ENCODE measurements around the gene KCNG3.

KCNG3 gene

DNA sequence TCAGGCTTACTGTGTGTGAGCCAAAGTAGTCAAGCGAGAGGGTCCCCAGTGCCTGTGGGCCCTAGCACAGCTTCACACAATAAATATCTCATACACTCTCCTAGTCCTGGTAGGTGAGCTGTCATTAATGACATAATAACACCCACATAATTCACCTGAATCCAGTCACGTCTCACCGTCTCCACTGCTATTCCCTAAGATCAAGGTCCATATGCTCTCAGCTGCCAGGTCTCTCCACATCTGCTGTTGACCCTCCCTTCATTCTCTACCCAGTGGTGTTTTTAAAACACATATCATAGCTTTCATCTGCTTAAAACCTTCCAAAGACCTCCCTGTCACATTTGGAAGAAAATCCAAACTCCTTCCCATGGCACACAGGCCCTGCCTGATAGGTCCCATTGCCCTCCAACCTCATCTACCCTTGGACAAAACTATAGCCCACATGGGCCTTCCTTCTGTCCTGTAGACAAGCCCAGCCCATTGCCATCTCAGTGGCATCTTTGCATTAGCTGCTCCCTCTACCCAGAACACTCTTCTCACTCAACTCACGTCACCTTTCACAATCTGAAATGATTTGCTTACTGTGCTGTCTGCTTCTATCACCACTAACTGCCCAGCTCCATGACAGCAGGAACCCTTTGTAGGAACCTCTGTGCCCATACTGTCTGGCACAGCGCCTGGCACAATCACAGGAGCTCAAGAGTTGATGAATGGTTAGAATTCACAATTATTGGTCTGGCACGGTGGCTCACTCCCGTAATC lies 7.5 kb downstream of the KCNG3 start:
- DNase-seq (ENCODE audit: low read depth, low spot score) = no peak

DNA sequence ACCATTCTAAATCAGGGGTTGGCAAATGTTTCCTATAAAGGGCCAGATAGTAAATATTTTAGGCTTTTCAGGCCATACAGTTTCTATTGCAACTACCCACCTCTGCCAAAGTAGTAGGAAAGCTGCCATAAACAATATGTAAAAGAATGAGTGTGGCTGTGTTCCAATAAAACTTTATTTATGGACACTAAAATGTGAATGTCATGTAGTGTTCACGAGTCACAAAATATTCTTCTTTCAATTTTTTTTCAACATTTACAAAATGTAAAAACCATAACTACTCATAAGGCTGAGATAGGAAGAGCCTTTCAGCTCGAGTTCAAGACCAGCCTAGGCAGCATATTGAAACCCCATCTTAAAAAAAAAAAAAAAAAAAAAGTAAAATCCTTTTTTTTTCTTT lies 13.4 kb downstream of the KCNG3 start:
- no peak for DNase-seq (ENCODE audit: low read depth, low spot score)

DNA sequence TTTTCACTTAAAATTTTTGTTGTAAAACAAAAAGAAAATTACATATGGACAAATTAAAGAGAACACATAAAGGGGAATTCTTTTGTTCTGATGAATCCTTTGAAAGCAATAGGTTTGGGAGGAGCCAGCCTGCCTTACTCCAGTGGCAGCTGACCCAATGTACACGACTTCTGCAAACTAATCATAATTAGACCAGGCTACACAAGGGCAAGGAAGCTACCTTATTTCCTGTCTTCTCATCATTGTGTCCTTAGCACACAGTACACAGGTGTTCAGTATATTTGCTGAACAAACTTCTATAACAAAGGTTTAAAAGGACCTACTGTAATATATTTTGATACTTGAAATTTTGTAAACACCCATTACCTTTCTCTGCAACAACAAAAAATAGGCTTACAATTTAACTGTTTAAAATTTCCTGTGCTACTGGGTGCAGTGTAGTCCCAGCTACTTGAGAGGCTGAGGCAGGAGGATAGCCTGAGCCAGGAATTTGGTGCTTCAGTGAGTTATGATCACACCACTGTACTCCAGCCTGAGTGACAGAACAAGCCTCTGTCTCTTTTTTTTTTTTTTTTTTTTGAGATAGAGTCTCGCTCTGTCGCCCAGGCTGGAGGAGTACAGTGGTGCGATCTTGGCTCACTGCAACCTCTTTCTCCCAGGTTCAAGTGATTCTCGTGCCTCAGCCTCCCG lies 18.9 kb downstream of the KCNG3 start:
- DNase-seq (ENCODE audit: low read depth, low spot score) = no peak

DNA sequence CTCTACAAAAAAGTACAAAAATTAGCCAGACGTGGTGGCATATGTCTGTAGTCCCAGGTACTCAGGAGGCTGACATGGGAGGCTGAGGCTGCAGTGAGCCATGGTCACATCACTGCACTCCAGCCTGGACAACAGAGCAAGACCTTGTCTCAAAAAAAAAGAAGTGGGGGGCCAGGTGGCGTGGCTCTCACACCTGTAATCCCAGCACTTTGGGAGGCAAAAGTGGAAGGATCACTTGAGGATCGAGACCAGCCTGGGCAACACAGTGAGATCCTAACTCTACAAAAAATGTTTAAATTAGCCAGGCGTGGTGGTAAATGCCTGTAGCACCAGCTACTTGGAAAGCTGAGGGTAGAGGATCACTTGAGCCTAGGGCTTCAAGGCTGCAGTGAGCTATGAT lies 23.1 kb downstream of the KCNG3 start:
- no peak for DNase-seq (ENCODE audit: low read depth, low spot score)

DNA sequence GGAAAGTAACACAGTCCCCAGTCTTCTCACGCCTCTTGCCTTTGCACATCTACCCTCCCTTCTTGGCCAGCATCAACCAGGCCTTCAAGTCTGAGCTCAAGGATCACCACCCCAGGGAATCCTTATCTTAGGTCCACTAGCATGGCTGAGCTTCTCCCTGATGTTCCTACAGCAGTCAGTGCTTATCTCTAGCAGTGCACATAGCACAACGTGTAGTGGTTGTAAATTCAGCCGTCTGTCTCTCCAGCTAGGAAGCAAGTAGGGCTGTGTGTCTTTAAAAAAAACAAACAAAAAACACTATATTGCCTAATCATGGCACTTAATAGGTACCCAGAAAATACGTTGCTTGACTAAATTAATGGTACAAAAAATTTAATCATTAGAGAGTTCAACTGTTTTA lies 29.2 kb downstream of the KCNG3 start:
- DNase-seq (ENCODE audit: low read depth, low spot score) = no peak

DNA sequence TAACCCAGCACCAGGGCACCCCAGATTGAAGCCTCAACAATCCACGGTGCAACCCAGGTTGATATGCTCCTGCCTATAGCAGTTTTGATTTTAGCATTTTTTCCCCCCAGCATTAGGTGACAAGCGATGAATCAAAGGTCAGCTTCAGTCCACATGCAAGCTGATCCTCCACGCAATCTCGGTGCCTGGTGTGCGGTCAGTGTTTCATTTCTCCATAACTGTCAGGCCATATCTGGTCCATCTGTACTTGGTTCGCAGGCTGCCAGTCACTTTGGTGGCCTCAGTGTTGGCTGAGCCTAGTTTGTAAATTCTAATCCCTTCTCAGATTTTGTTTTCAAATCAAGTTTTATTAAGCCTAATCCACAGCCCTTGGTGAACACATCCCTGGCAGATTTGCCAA lies 30.2 kb downstream of the KCNG3 start:
- DNase-seq (ENCODE audit: low read depth, low spot score) = no peak

DNA sequence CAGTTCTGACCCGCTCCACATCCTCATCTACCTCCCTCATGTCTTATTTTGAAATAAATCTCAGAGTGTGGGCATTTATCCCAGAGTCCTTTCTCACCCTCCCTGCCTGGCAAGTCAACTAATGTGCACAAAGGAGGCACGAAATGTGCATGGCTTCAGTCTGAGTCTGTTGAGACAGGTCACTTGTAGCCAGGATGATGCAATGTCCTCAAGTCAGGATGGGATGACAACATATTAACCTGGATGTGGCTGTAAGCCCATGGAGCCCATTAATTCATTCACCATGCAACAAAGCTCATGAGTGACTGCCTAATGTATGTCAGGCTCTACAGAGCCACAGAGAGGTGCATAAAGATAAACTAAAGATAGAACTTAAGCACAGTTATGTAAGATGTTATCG lies 34.5 kb downstream of the KCNG3 start:
- DNase-seq (ENCODE audit: low read depth, low spot score) = no peak

DNA sequence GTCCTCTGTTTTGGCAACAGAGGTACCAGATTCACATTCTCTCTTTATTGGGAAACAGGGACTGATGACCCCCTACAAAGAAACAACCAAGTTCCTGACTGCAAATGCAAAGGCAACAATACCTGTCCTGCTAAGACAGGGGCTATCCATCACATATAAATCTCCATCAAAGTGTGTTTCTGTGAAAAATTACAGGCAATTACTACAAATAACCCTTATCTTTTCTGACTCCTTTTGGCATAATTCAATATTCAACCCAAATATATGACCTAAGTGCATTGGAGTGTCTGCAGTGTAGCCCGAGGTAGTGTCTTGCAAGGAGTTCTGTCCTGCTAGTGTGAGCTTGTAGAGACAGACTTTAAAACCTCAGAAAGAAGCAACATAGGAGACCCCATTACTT lies 35.4 kb downstream of the KCNG3 start:
- DNase-seq (ENCODE audit: low read depth, low spot score) = no peak

DNA sequence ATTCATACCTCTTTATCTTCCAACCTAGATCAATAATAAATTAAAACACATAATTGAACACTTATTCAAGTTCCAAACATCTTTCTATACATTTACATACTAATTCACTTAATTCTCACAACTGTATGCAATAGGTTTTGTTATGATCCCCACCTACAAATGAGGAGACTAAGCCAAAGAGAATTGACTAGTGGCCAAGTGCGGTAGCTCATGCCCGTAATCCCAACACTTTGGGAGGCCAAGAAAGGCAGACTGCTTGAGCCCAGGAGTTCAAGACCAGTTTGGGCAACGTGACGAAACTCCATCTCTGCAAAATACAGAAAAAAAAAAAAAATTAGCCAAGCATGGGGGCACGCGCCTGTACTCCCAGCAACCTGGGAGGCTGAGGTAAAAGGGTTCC lies 36.8 kb downstream of the KCNG3 start:
- DNase-seq (ENCODE audit: low read depth, low spot score) = no peak

DNA sequence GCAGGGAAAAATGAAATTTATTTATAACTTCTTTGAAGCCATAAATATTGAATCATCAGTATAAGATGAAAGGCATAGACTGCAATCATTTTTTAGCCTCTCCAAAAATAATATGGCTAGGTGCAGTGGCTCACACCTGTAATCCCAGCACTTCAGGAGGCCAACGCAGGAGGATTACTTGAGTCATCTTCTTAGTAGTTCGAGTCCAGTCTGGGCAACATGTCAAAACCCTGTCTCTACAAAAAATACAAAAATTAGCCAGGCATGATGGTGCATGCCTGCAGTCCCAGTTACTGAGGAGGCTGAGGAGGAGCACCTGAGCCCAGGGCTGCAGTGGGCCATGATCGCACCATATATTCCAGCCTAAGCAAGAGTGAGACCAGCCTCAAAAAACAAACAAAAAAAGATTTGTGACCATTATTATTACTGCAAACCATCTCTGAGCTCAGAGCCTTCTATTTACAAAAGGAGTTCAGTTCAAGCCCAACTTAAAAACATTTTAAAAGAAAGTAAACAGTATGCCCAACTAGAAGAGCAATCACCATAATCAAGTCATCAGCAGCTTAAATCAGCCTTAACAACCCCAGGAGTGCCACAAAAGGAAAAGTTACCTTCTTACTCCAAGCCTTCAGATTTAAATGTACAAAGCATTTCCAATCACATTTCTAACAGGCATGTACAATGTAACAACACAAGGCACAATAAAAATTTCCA lies 37.5 kb downstream of the KCNG3 start:
- DNase-seq (ENCODE audit: low read depth, low spot score) = no peak

DNA sequence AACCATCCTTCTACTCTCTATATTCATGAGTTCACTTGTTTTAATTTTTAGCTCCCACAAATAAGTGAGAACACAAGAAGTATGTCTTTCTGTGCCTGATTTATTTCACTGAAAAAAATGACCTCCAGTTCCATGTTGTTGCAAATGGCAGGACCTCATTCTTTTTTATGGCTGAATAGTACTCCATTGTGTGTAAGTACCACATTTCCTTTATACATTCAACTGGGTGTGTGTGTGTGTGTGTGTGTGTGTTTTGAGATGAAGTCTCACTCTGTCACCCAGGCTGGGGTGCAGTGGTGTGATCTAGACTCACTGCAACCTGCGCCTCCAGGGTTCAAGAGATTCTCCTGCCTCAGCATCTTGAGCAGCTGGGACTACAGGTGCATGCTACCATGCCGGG lies 41.2 kb downstream of the KCNG3 start:
- DNase-seq (ENCODE audit: low read depth, low spot score) = no peak

DNA sequence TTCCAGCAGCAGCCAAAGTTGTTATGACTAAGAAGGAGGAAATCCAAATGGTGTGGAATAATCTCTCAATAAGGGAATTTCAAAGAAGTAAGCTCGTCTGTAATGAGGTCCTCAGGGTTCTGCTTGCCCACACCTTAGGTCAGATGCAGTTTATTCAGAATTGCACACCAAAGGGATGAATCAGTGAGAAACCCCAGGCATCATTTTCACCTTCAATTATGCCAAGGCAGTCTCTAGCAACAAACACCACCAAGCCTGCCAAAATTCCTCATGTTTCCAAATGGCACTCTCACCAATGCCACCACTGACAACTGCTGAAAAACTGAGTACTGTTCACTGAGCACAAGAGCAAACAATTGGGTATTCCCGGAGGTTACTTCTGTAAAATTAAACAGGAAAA lies 43.6 kb downstream of the KCNG3 start:
- peak; percentile 88 for DNase-seq (ENCODE audit: low read depth, low spot score)

DNA sequence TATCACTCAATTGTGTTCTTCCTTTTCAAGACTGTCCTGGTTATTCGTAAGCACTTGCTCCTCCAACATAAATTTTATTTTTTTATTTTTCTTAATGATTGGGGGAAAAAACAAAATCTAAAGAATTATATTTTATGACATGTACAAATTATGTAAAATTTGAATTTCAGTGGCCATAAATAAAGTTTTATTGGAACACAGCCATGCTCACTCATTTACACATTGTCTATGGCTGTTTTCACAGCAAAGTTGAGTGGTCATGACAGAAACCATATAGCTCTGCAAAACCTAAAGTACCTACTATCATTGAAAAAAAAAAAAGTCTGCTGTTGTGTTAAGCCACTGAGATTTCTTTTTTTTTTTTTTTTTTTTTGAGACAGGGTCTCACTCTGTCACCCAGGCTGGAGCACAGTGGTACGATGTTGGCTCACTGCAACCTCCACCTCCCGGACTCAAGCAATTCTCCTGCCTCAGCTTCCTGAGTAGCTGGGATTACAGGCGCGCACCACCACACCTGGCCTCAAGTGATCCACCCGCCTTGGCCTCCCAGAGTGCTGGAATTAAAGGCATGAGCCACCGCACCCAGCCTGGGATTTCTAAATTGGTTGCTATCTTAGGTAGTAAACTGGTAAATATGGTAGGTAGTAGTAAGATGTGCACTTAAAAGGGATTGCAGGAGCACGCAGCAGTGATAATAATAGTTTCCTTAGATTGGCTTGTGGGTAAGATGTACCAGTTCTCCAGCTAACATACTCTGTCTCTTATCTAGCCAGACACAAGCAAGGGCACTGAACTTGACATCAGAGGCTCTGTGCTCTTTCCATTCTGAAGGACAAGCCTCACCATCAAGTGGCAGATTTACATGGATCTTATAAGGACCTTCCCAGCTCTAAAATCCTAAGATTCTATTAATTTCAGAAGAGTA lies 44.4 kb downstream of the KCNG3 start:
- DNase-seq (ENCODE audit: low read depth, low spot score) = no peak

DNA sequence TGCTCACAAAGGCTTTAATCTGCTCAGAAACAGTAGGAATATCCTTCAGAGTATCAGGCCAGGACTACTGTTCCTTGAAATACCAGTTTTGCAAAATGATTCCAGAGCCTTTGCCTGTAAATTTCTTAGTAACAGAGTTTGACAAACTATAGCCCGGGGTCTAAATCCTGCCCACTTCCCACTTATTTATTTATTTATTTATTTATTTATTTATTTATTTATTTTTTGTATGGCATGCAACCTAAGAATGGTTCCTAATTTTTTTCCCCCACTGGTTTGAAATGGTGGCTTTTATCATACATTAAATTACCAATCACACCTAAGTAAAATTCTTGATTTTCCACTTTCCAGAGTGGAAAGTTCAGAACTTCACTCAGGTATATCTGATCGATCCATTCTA lies 45.6 kb downstream of the KCNG3 start:
- no peak for DNase-seq (ENCODE audit: low read depth, low spot score)

DNA sequence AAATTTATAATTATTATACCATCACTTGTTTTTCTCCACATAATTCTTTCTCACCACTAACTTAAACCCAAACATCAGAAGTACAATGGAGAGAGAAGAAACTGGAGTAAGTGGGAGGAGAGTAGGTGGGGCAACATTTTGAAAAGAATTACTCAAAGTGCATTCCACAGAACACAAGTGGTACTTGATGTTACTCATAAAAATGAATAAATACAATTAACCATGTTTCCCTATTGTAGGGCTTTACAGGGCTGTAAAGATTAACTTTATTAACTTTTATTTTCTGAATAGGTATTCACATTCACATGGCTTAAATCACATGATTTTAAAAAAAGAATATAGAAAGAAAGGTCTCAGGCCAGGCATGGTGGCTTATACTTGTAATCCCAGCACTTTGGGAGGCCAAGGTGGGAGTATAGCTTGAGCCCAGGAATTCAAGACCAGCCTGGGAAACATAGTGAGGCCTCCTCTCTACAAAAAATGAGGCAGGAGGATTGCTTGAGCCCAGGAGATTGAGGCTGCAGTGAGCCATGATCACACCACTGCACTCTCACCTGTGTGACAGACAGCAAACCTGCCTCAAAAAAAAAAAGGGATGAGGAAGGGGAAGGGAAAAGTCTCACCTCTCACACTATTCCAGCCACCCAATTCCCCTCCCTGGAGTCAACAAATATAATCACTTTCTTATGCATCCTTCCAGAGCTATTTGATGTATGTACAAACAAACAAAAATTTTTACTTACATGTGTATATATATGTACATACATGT lies 47.1 kb downstream of the KCNG3 start:
- peak; percentile 29 for DNase-seq (ENCODE audit: low read depth, low spot score)

DNA sequence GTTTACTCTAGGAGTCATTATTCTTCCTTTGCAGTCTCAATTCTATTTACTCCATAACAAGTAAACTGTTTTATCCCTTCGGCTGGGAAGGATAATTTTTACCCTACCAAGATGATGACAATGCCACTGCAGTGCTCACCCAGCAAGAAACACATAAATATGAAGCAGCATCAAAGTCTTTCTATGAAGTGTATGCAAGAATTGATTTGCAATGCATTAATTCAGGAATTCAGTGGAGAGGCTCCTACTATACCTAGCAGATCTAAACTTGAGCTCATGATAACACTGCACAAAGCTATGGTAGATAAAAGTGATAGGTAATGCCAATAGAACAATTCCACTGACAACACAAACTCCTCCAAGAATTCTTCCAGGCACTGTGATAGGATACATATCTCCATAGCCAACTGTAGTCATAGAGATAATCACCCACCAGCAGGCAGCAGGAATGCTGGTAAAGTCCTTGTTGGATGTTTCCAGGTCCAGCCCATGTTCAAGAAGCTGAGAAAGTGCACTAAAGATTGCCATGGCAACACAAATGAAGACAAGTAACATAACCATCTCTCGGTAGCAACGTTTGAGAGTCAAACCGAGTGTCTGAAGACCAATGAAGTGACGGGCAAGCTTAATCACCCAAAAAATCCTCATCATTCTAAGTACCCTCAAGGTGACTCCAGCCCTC lies 49.9 kb downstream of the KCNG3 start:
- no peak for DNase-seq (ENCODE audit: low read depth, low spot score)

DNA sequence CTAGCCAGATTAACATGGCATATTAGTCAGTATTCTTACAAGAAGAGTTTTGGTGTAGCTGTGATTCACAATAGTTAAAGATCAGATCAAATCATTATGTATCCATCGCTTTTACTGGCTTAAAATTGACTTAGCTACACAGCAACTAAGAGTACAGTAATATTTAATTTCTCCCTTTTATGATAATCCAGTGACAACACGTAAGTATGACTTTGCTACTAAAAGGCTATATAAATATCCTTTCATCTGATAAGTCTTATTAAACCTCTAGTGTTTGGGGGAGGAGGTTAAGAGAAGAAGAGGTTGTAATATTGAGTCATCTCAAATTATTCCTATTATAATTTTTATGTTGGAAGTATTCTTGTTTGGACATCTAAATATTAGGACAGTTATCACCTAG lies 51.0 kb downstream of the KCNG3 start:
- no peak for DNase-seq (ENCODE audit: low read depth, low spot score)

DNA sequence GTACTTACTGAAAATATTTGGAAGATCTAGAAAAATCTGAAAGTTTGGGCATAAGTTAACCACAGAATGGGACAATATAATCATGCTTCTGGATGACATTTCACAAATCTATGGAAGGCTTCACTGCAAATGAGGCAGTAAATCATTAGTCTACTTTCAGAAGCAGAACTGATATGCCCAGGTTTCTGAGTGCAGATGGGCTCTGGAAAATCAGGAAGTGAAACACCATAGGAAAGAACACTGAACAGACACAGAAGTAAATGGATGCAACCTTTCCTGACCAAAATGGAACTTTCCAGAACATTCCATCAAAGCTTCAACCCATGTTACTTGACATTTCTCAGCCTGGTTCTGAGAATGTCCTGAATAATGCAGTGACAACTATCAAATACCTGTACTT lies 55.1 kb downstream of the KCNG3 start:
- no peak for DNase-seq (ENCODE audit: low read depth, low spot score)

DNA sequence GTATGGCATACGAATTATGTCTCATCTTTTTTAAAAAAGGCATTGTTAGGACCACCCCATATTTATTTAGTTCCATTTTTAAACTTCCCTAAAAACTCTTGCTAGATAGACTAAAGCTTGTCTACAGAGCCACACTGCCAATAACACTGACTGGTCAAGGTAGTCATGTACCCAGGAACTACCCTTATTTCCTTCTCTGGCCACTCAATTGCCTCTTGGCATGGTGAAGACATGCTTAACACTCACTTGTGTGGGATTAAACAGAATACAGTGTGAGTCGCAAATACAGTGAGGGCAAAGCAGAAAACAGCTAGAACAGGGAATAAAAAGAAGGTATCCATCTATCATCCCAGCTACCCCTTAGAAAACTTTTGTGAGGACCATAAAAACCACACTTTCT lies 57.4 kb downstream of the KCNG3 start:
- no peak for DNase-seq (ENCODE audit: low read depth, low spot score)

DNA sequence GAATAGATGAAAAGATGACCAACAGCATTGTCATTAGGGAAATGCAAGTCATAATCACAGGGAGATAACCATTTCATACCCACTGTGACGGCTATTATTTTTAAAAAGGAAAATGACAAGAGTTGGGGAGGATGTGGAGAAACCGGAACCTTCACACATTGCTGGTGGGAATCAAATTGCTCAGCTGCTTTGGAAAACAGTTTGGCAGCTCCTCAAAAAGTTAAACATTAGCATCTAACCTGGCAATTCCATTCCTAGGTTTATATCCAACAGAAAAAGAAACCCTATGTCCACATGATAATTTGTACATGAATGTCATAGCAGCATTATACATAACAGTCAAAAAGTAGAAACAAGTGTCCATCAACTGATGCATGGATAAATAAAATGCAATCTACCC lies 58.2 kb downstream of the KCNG3 start:
- no peak for DNase-seq (ENCODE audit: low read depth, low spot score)

Measured in astrocyte of the hippocampus (primary cell).